Measurements from ENCODE around the gene MUCL1.
"Not testable (repeated sequence)": the region's sequence is repeated elsewhere in the genome, so short reads cannot be mapped to it uniquely, and the experiment has no call there.

- TF ChIP-seq JUND (IDR thresholded peaks at IDR 0.05); REST (IDR thresholded peaks at IDR 0.05); CTCF (IDR thresholded peaks at IDR 0.05; ENCODE audit: low read depth, low read length, missing input control); GABPA (IDR thresholded peaks at IDR 0.05 in 1 of 2, conservative IDR thresholded peaks at IDR 0.05 in 1 of 2); RAD21 (IDR thresholded peaks at IDR 0.05); RXRA (IDR thresholded peaks at IDR 0.05); TAF1 (conservative IDR thresholded peaks at IDR 0.05); HNF4G (IDR thresholded peaks at IDR 0.05); EGR1 (IDR thresholded peaks at IDR 0.05; ENCODE audit: low read depth in 2 of 2); NR2F2 (IDR thresholded peaks at IDR 0.05); ATF3 (IDR thresholded peaks at IDR 0.05): not testable (repeated sequence)
Observed at GRCh38 chr12:54882597-54882996, 28.3 kb downstream of the MUCL1 start.

All from liver (tissue), 3 donors.